ENCODE measurements around the gene MAP7D2.

MAP7D2 gene

DNA sequence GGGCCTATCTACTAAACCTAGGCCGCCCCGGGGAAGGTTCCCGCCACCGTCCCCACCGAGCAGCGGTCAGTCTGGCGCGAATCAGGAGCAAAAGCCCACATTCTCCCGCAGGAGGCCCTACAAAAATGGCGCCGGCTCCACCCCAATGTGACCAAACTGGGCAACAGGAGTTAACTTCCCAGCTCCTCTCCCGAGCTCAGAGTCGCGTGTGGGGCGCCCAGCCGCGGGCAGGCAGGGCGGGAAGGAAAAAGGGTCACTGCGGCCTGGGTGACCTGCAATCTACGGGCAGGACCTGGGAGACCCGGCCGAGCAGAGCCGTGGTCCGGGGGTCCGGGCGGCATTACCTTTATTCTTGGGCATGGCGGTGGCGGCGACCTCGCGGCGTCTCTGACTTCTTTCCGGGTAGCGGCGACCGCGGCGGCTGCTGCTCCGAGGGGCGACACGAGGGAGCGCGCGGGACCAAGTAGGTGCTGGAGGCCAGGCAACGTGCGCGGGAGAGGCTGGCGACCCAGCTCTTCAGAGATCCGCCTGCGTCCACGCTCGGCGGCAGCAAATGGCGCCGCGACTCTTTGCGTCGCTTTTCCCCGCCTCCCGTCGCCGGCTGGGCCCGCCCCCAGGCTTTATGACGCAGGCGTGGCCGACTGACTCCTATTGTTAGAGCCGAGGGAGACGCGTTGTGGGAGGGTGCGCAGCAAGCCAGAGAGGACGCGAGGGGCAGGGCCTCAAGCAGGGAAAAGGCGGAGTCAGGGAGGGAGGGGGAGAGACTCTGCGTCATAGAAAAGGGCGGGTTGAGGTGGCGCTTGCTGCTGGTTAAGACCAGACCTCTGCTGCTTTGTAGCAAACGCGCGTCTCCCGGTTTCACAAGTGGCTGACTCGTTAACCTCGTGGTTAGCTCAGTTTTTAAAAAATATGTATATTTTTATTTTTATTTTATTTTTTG lies 24.8 kb upstream of the MAP7D2 start, which contains the start of gene EIF1AX (continued):
- TF ChIP-seq ZNF501 (tag by site-specific recombination; IDR thresholded peaks at IDR 0.05) (peak; percentile 64; the same call in 1 of the 2 replicates), ZNF571 (tag by site-specific recombination; IDR thresholded peaks at IDR 0.05) (no peak), ZNF660 (tag by site-specific recombination; IDR thresholded peaks at IDR 0.05) (no peak), SP7 (tag by site-specific recombination; IDR thresholded peaks at IDR 0.05) (peak; percentile 50; the same call in 1 of the 2 replicates), ZNF211 (tag by site-specific recombination; IDR thresholded peaks at IDR 0.05; ENCODE audit: low read depth) (no peak), ZNF24 (tag by site-specific recombination; IDR thresholded peaks at IDR 0.05) (no peak), ZFHX2 (tag by site-specific recombination; conservative IDR thresholded peaks at IDR 0.05) (peak; percentile 35; the same call in 1 of the 2 replicates), TRIM28 (IDR thresholded peaks at IDR 0.05; ENCODE audit: borderline replicate concordance, low read length) (no peak), ZNF664 (tag by site-specific recombination; IDR thresholded peaks at IDR 0.05) (no peak), OVOL3 (tag by site-specific recombination; IDR thresholded peaks at IDR 0.05) (no peak), ZBTB48 (tag by site-specific recombination; IDR thresholded peaks at IDR 0.05) (no peak), KLF8 (tag by site-specific recombination; IDR thresholded peaks at IDR 0.05) (peak; percentile 74), ZNF549 (tag by site-specific recombination; IDR thresholded peaks at IDR 0.05) (no peak), ZNF791 (tag by site-specific recombination; IDR thresholded peaks at IDR 0.05) (no peak), ZFP41 (tag by site-specific recombination; IDR thresholded peaks at IDR 0.05; ENCODE audit: borderline replicate concordance) (no peak), ZSCAN23 (tag by site-specific recombination; IDR thresholded peaks at IDR 0.05) (no peak)
- TF ChIP-seq, protein P1, sequence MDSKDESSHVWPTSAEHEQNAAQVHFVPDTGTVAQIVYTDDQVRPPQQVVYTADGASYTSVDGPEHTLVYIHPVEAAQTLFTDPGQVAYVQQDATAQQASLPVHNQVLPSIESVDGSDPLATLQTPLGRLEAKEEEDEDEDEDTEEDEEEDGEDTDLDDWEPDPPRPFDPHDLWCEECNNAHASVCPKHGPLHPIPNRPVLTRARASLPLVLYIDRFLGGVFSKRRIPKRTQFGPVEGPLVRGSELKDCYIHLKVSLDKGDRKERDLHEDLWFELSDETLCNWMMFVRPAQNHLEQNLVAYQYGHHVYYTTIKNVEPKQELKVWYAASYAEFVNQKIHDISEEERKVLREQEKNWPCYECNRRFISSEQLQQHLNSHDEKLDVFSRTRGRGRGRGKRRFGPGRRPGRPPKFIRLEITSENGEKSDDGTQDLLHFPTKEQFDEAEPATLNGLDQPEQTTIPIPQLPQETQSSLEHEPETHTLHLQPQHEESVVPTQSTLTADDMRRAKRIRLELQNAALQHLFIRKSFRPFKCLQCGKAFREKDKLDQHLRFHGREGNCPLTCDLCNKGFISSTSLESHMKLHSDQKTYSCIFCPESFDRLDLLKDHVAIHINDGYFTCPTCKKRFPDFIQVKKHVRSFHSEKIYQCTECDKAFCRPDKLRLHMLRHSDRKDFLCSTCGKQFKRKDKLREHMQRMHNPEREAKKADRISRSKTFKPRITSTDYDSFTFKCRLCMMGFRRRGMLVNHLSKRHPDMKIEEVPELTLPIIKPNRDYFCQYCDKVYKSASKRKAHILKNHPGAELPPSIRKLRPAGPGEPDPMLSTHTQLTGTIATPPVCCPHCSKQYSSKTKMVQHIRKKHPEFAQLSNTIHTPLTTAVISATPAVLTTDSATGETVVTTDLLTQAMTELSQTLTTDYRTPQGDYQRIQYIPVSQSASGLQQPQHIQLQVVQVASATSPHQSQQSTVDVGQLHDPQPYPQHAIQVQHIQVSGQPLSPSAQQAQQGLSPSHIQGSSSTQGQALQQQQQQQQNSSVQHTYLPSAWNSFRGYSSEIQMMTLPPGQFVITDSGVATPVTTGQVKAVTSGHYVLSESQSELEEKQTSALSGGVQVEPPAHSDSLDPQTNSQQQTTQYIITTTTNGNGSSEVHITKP (tag by site-specific recombination; IDR thresholded peaks at IDR 0.05): peak; percentile 59; the same call in 1 of the 2 replicates
- TF ChIP-seq, protein P2, sequence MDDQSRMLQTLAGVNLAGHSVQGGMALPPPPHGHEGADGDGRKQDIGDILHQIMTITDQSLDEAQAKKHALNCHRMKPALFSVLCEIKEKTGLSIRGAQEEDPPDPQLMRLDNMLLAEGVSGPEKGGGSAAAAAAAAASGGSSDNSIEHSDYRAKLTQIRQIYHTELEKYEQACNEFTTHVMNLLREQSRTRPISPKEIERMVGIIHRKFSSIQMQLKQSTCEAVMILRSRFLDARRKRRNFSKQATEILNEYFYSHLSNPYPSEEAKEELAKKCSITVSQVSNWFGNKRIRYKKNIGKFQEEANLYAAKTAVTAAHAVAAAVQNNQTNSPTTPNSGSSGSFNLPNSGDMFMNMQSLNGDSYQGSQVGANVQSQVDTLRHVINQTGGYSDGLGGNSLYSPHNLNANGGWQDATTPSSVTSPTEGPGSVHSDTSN (CRISPR knock-in tag; IDR thresholded peaks at IDR 0.05): peak; percentile 76; the same call in 1 of the 2 replicates

DNA sequence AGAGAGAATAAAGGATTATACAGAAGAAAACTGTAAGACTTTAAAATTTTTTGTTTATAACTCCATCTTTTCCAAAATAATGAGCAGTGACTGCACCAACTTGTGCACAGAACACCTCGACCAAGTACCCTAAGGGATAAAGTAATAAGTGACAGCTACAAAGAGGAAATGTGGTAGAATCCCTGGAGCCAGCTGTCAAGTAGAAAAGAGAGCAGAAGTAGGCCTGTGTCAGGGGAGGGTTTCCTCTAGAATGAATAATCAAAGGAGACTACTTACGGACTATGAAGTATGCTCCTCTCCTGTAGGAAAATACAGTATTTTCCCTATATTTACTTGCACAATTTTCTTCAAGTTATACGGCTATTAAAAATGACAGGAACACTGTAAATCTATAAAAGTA lies 23.7 kb upstream of the MAP7D2 start:
- no peaks in the 10 kb centered on the region for H3K9me3 ChIP-seq (ENCODE audit: control insufficient read depth, insufficient read depth, low read depth, low read length)
- H3K36me3 ChIP-seq (ENCODE audit: control insufficient read depth in 2 of 2, insufficient read depth in 1 of 2, low read length in 2 of 2): peaks cover 43 to 45% of the 10 kb centered on the region in 2 experiments
- ChIA-PET POLR2A (interaction anchor here (1.0 to 3.0 kb wide), 2 partner anchors 11 to 13 kb away, joined by 3 to 16 read pairs; no protein-coding TSS in a partner anchor), CTCF (interaction anchor here (1.4 kb wide), 1 partner anchor 11 kb away, joined by 4 read pairs; no protein-coding TSS in a partner anchor)
- H3K4me3 ChIP-seq (ENCODE audit: low read depth, low read length): peak overlapping the region; percentile 98
- no peak overlapping the region for H3K27ac ChIP-seq (ENCODE audit: extremely low read depth, low read depth, low read length)
- peaks cover 9% of the 10 kb centered on the region; the same call in 1 of the 2 replicates for H3K4me1 ChIP-seq (ENCODE audit: control insufficient read depth, insufficient read depth, low read length)
- TF ChIP-seq ZNF530 (tag by site-specific recombination; IDR thresholded peaks at IDR 0.05; ENCODE audit: low read depth): no peak
- TF ChIP-seq MEIS1 (CRISPR knock-in tag; IDR thresholded peaks at IDR 0.05; ENCODE audit: borderline replicate concordance): 0 out of 2 replicates have a peak, but pooled peaks have one; percentile 5
- TF ChIP-seq HOXD13 (CRISPR knock-in tag; IDR thresholded peaks at IDR 0.05; ENCODE audit: borderline replicate concordance): no peak
